ENCODE measurements around the gene TUB. TPM values are rescaled to one million over a fixed set of nuclear protein-coding genes. Genes with fewer than 3 reads are reported as not detected.

The TUB gene
- total RNA-seq, 1 experiment from 2014 or later = 1.2 TPM

DNA sequence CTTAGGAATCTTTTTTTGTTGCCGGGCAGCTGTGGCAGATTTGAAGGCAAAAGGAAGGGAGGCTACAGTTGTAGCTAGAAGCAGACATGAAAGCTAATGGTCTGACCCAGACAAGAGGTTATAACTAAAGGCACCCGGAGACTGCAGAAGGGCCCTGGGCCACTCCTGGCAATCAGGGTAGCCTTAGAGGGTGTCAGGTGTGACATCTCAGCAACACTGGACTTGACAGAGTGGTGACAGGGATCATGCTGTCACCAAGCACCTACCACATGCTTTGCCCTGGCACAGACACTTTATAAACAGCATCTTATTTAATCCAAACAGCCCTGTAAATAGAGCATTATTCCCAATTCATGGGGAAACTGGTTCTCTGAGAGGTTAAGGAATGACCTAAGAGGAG is 25.7 kb downstream of the TUB start:
- no peak for DNase-seq (ENCODE audit: low read depth)

DNA sequence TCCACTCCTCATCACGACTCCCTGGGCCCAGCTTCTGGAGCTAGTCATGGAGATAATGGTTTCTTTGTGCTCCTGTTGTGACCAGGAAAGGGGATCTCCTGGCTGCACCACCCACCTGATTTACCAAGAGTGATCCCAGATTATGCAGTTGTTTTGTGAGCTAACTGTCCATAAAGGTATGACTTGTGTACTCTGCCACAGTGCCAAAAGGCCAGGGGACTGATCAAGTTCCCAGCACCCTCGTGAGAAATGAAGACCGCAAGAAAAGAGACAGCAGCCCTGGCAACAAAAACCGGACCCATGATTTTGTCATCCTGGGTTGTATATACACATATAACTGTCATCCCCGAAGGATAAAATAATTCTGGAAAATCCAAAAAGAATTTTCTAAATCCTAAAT is 26.6 kb downstream of the TUB start:
- DNase-seq (ENCODE audit: low read depth) = no peak

DNA sequence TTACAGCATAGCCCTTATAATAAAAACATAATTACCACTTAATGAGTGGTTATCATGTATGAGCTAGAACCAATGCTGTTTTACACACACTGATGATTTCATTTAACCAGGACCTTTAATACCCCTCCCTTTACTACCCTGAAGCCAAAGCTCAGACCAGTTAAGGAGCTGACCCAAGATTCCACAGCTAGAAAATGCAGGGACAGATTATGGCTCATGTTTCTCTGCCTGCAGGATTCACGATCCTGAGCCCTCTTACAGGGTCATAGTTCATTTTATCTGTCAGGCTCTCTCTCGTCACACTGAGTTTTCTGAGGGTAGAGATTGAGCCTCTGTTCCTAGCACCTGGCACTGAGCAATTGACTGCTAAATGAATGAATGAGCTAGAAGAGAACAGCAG is 27.4 kb downstream of the TUB start:
- DNase-seq (ENCODE audit: low read depth) = no peak

DNA sequence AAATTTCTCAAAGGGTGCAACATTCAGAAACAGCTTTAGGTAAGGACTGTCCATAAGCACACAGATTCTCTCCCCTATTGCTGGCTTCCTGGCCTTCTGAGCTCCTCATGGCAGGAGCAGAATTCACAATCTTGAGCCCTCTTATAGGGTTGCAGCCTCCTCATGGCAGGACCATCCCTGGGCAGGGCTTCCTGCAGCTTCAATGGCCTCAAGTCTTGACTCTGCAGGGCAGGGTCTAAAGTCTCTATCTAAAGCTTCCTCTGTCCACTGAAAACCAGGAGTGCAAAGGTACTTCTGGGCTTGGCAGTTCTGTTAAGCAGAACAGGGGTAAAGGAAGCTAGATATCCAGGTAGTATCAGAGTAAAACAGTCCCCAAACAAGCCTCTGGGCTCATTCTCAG is 28.7 kb downstream of the TUB start:
- no peak for DNase-seq (ENCODE audit: low read depth)

DNA sequence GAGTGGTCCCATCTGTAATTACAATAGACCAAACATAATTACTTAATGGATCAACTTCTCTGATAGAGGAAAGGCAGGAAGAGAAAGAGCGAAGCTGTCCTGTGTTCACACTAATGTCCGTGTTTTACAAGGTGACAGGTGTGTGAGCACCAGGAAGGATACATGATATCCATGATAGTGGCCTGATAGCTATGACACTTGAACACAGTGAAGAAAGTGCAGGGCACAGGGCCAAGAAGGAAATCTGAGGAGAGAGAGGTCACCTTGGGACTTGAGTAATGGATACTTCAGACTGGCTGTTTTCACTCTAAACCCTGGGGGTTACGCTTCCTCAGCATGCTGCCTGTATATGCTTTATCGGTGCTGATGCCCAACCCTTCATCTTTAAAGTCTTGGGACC is 29.4 kb downstream of the TUB start:
- DNase-seq (ENCODE audit: low read depth) = no peak

DNA sequence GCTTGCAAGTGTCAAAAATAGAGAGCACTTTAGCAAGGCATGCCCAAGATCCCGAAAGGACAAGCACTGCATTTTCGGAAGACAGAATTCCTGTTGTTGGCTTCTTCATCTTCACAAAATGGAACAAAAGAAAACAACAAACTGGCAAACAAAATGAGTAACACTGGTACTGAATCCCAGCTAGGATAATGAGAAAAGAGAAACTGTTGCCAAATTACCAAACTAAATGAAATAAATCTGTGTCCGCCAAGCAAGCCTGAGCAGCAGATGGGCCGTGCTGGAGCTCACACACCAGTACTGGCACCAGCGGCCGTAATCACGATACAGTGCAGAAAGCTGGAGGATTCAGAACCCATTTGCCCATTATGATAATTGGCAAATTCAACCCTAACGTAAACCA is 30.6 kb downstream of the TUB start:
- no peak for DNase-seq (ENCODE audit: low read depth)

DNA sequence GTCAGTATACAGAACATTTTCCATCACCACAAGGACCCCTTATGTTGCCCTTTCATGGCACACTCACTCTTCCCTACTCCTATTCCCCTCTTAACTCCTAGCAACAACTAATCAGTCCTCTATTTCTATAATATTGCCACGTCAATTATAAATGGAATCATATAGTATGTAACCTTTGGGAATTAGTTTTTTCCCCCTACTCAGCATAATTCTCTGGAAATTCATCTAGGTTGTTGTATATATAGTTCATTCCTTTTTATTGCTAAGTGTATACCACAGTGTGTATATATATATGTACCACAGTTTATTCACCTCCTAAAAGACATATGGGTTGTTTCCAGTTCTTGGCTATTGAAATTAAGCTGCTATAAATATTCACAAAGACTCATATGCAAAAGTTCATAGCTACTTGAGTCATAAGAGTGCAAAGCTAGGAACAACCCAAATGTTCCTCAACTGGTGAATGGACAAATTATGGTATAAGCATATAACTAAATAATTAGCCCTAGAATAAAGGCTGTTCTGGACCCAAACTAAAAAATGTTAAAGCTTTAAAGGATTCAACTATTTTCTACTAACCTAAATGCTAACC is 41.3 kb downstream of the TUB start:
- no peak for DNase-seq (ENCODE audit: low read depth)

DNA sequence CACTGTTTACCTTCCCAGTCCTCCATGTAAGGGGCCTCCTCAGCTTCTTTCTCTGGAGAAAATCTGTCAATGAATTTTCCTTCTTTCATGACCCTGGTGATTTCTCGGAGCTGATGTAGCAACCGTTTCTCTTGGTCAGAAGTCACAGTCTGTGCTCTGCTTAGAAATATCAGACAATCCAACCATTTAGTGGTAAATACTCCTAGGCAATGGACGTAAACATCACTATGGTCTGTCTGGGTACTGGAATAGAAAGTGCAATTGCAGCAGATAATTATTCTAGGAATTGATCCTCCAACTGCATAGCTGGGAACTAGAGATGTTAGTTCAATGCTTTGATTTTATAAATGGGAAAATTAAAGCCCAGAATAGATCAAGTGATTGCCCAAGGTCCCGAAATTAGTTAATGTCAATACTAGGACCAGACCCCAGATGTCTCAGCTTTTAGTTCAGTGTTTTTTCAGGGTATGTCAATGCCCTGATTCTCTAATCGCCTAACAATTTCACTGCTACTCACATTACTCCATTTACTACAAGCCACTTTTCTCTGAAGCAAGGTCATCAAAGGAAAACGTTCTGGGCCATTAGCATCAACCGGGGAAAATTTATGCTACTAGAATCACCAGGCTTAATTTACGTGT is 45.8 kb downstream of the TUB start:
- no peak for DNase-seq (ENCODE audit: low read depth)

DNA sequence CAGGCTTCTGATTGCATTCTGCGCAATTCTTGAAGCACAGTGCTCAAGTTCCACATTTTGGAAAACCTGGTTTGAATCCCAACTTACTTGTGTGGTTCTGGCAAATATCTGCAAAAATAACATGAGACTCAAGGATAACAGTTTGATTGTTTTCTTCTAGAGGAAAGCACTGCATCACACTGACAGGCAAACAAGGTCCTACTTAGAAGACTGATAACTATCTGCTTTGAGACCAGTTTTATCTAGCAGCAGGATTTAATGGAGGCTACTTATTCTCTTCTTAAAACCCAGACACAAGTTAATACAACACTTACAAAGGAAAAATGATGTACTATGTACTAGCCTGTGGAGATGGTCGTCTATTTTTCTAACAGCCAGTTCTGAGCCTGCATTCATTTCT is 46.4 kb downstream of the TUB start:
- no peak for DNase-seq (ENCODE audit: low read depth)

DNA sequence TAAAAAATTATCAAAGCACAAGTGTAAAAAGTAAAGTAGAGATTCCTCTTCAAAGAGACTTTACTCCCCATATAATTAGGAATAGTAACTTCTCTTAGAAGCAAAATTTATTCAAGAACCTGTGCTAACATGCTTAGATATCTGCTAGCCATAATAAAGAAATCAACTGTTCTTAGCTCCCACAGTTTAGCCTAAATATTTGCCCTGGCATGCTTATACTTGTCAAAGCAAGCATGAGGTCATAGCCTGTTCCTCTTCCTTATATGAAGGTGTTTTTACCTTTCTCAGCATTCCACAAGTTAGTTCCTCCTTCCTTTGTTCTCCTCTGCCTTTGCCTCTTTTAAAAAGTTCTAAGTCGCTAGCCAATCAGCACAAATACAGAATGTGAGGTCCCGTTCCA is 57.5 kb downstream of the TUB start:
- DNase-seq (ENCODE audit: low read depth) = no peak

DNA sequence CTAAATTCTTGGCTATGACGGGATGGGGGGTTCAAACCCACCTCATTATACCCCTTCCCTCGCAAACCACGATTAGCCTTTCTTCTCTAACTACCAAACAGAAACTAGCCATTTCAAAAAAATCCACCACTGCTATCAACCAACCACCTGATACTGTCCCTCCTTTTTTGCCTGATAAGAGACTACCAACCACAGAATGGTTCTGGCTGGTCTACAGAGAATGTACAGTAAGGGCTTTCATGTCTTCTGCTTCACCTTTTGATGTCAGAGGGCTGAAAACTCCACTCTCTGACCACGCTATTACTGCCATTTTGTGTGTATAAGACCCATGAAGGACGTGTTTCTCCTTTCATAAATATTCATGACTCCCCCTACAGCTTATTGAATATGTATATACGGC is 68.7 kb downstream of the TUB start:
- no peak for DNase-seq (ENCODE audit: low read depth)

Other genes starting within 250 kb of the TUB start
- not detected in 2 replicates for gene OR10A6, start 149.9 kb upstream of the TUB start, total RNA-seq (2014; rRNA removed; shearing (Covaris generic))
- gene OR10A3, start 139.5 kb upstream of the TUB start, total RNA-seq (2014; rRNA removed; shearing (Covaris generic)) = not detected in 2 replicates
- gene NLRP10, start 115.8 kb upstream of the TUB start, total RNA-seq (2014; rRNA removed; shearing (Covaris generic)) = 0.46 and 0.48 TPM in 2 replicates
- gene EIF3F, start 93.9 kb upstream of the TUB start, total RNA-seq (2014; rRNA removed; shearing (Covaris generic)) = 197 and 243 TPM in 2 replicates
- 2.4 and 7.3 TPM in 2 replicates for gene RIC3, start 87.8 kb downstream of the TUB start, total RNA-seq (2014; rRNA removed; shearing (Covaris generic))
- 2.1 TPM in 1 of 2 replicates, not detected in the other for gene LMO1, start 182.7 kb downstream of the TUB start, total RNA-seq (2014; rRNA removed; shearing (Covaris generic))

Measured in Daoy (cell line).